ENCODE data around the gene SETDB1.

The SETDB1 gene

DNA sequence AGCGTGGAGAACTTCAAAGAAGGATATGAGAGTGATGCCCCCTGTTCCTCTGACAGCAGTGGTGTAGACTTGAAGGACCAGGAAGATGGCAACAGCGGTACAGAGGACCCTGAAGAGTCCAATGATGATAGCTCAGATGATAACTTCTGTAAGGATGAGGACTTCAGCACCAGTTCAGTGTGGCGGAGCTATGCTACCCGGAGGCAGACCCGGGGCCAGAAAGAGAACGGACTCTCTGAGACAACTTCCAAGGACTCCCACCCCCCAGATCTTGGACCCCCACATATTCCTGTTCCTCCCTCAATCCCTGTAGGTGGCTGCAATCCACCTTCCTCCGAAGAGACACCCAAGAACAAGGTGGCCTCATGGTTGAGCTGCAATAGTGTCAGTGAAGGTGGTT, 34.5 kb downstream of the SETDB1 start:
- no peak for DNase-seq (ENCODE audit: low read depth)
- no peak overlapping the region for H3K4me3 ChIP-seq (ENCODE audit: control insufficient read depth, low read depth, low read length)
- TF ChIP-seq CTCF (conservative IDR thresholded peaks at IDR 0.05; ENCODE audit: control insufficient read depth, insufficient read depth, low read depth, low read length) = no peak

DNA sequence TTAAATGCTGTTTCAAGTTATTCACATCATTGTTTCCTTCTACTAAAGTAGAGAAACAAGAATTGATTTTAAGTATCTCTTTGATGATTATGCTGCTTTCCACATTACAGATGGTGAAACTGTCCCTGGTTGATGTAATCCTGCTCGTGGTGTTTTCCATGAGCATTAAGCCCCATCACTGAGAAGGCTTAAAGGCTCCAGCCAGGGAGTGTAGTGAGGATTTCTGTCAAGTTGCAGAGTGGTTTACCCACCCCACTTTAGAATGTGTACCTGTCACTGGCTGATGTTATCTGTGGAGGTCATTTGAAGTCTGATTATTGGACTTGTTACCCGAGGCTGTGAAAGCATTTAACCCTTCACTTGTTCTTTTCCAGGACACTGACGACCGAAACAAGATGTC, 35.6 kb downstream of the SETDB1 start:
- no peak for DNase-seq (ENCODE audit: low read depth)
- TF ChIP-seq CTCF (conservative IDR thresholded peaks at IDR 0.05; ENCODE audit: control insufficient read depth, insufficient read depth, low read depth, low read length) = no peak
- no peak overlapping the region for H3K4me3 ChIP-seq (ENCODE audit: control insufficient read depth, low read depth, low read length)

DNA sequence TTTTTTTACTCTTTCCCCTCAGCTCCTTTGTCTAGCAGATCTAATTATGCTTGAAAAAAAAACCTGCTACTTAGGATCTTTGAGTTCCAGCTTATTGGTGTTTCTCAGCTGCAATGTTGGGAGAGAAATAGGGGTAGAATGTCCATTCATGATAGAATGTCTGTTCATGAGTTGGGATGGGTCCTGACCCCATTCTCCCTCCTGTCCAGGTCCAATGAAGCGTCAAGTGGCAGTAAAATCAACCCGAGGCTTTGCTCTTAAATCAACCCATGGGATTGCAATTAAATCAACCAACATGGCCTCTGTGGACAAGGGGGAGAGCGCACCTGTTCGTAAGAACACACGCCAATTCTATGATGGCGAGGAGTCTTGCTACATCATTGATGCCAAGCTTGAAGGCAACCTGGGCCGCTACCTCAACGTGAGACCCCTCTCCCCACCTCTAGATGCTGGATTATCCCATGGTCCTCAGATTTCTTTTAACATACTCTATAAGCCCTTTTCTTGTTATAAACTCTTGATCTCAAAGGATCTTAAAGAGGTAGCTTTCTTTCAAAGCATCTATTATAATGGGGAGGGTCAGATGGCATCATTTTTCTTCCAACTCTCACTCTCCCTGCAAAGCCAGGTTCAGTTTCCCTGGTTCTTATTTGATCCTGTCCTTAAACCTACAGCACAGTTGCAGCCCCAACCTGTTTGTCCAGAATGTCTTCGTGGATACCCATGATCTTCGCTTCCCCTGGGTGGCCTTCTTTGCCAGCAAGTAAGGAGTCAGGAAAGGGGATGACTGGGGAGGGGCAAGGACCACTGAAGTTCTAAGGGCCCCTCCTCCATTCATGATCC, 37.4 kb downstream of the SETDB1 start:
- DNase-seq (ENCODE audit: low read depth) = no peak
- no peak overlapping the region for H3K4me3 ChIP-seq (ENCODE audit: control insufficient read depth, low read depth, low read length)
- TF ChIP-seq CTCF (conservative IDR thresholded peaks at IDR 0.05; ENCODE audit: control insufficient read depth, insufficient read depth, low read depth, low read length) = no peak

DNA sequence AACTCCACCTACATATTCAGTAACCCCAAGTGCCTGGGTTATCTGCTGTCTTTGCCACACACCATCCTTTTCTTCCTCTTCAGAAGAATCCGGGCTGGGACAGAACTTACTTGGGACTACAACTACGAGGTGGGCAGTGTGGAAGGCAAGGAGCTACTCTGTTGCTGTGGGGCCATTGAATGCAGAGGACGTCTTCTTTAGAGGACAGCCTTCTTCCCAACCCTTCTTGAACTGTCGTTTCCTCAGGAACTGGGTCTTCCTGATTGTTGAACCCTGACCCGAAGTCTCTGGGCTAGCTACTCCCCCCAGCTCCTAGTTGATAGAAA, 38.0 kb downstream of the SETDB1 start:
- H3K4me3 ChIP-seq (ENCODE audit: control insufficient read depth, low read depth, low read length) = no peak overlapping the region
- DNase-seq (ENCODE audit: low read depth) = no peak
- no peak for TF ChIP-seq CTCF (conservative IDR thresholded peaks at IDR 0.05; ENCODE audit: control insufficient read depth, insufficient read depth, low read depth, low read length)

DNA sequence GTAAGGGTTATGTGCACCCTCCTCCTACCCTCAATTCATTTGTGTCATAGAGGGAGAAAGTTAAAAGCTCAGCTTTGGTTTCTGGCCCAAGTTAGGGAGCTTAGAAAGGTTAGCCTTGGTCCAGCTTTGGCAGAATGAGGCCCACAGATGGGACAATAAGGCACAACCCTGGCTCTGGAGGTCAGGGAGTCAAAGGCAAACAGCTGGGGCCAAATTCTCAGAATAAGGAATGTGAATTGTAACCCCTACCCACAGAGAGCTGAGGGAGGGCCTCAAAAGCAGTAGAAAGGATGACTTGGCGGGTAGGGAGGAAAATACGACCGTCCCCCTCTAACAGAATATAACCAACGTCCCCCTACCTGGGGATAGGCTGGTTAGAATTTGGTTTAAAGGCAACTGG, 39.4 kb downstream of the SETDB1 start:
- no peak for DNase-seq (ENCODE audit: low read depth)
- no peak for TF ChIP-seq CTCF (conservative IDR thresholded peaks at IDR 0.05; ENCODE audit: control insufficient read depth, insufficient read depth, low read depth, low read length)
- no peak overlapping the region for H3K4me3 ChIP-seq (ENCODE audit: control insufficient read depth, low read depth, low read length)

DNA sequence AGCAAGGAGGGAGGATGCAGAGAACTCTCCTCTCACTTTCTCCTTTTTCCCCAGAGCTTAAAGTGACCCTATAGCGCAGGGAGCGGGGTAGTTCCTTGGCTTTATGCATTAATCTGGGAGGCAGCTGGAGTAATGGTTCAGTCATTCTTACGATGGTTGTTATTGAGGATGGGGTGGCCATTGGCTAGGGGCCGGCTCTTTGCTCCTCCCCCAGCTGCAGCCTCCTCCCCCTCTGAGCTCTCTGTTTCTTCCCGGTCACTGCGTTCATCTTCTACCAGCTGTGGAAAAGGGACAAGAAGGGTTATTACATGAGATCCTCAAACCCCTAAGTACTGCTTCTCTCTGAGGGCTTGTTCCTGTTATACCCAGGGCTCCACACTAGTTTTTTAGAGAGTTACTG, 39.8 kb downstream of the SETDB1 start:
- DNase-seq (ENCODE audit: low read depth) = no peak
- no peak for TF ChIP-seq CTCF (conservative IDR thresholded peaks at IDR 0.05; ENCODE audit: control insufficient read depth, insufficient read depth, low read depth, low read length)

DNA sequence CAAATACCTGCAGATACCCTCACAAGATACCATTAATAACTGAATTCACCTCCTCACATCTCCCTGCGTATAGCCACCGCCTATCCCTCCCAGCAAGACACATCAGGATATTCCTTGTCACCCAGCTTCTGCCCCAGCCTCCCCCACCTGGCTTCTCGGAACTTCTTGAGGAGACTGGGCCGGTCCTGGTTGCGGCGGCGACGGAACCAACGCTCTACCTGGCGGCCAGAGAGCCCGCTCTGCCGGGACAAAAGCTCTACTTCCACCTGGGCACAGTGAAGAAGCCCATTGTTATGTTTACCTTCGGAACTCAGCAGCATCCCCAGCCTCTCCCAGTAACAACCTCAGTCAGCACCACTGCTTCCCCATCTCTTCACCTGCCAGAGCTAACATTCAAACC, 41.8 kb downstream of the SETDB1 start:
- TF ChIP-seq CTCF (conservative IDR thresholded peaks at IDR 0.05; ENCODE audit: control insufficient read depth, insufficient read depth, low read depth, low read length) = no peak
- no peak overlapping the region for H3K4me3 ChIP-seq (ENCODE audit: control insufficient read depth, low read depth, low read length)
- no peak for DNase-seq (ENCODE audit: low read depth)

More for the DNA sequence above, 39.8 kb downstream of the SETDB1 start:
- no peak overlapping the region for H3K4me3 ChIP-seq (ENCODE audit: control insufficient read depth, low read depth, low read length)
